ENCODE data around the gene SSR3. TPM values are rescaled to one million over a fixed set of nuclear protein-coding genes. Genes with fewer than 3 reads are reported as not detected.
"Not testable (repeated sequence)": the region's sequence is repeated elsewhere in the genome, so short reads cannot be mapped to it uniquely, and the experiment has no call there.

The SSR3 gene
- polyA plus RNA-seq, 2 donors: 53.7 to 73.2 TPM

- no peak overlapping the region for H3K27ac ChIP-seq (ENCODE audit: low read depth in 2 of 2, low read length in 1 of 2)
- 77 to 89% methylated on average over 2 of the region's 2 CpGs for WGBS, 2 donors
These were observed 21.9 kb upstream of the SSR3 start for GRCh38 chr3:156576651-156577348.

GRCh38 chr3:156576051-156576450 lies 21.1 kb upstream of the SSR3 start:
- Histone ChIP-seq H3K27me3 (ENCODE audit: control insufficient read depth in 1 of 2, insufficient read depth in 2 of 2, low read length in 2 of 2) (no peaks in the 10 kb centered on the region), H3K4me1 (ENCODE audit: control insufficient read depth in 2 of 2, insufficient read depth in 2 of 2, low read length in 1 of 2) (no peaks in the 10 kb centered on the region), H3K9me3 (ENCODE audit: control insufficient read depth in 2 of 2, insufficient read depth in 1 of 2, low read depth in 1 of 2, low read length in 1 of 2) (no peaks in the 10 kb centered on the region), H3K4me3 (ENCODE audit: low read depth in 1 of 2, low read length in 2 of 2) (no peak overlapping the region), H3K27ac (ENCODE audit: low read depth in 2 of 2, low read length in 1 of 2) (no peak overlapping the region), H3K36me3 (ENCODE audit: control insufficient read depth in 2 of 2, insufficient read depth in 2 of 2, low read length in 1 of 2) (no peaks in the 10 kb centered on the region)
- WGBS, 2 donors: 82 to 89% methylated on average over 2 of the region's 2 CpGs

More at GRCh38 chr3:156576651-156577348, 21.9 kb upstream of the SSR3 start:
- Histone ChIP-seq H3K36me3 (ENCODE audit: control insufficient read depth in 2 of 2, insufficient read depth in 2 of 2, low read length in 1 of 2) (no peaks in the 10 kb centered on the region), H3K27me3 (ENCODE audit: control insufficient read depth in 1 of 2, insufficient read depth in 2 of 2, low read length in 2 of 2) (no peaks in the 10 kb centered on the region), H3K4me3 (ENCODE audit: low read depth in 1 of 2, low read length in 2 of 2) (no peak overlapping the region), H3K9me3 (ENCODE audit: control insufficient read depth in 2 of 2, insufficient read depth in 1 of 2, low read depth in 1 of 2, low read length in 1 of 2) (no peaks in the 10 kb centered on the region), H3K4me1 (ENCODE audit: control insufficient read depth in 2 of 2, insufficient read depth in 2 of 2, low read length in 1 of 2) (no peaks in the 10 kb centered on the region)

DNA sequence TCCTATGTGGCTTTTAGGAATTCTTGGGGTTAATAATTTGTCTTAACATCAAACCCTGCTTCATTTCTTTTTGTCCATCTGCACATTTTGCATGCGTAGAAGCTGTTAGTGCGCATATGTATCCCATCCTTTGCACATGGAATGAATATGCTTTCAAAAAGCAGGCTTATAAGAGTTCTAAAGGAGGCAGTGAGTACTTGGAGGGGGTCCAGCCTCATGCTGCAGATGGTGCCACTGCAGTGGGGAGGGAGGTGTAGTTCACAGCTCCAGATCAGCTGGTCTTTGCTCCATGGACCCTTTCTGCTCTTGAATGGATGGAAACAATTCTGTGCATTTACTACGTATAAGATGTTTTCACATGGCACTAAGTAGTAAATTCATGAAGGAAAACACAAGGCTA lies 20.7 kb upstream of the SSR3 start:
- no peaks in the 10 kb centered on the region for H3K27me3 ChIP-seq (ENCODE audit: control insufficient read depth in 1 of 2, insufficient read depth in 2 of 2, low read length in 2 of 2)
- no peak overlapping the region for H3K4me3 ChIP-seq (ENCODE audit: low read depth in 1 of 2, low read length in 2 of 2)
- no peaks in the 10 kb centered on the region for H3K4me1 ChIP-seq (ENCODE audit: control insufficient read depth in 2 of 2, insufficient read depth in 2 of 2, low read length in 1 of 2)
- H3K36me3 ChIP-seq (ENCODE audit: control insufficient read depth in 2 of 2, insufficient read depth in 2 of 2, low read length in 1 of 2): no peaks in the 10 kb centered on the region
- no peaks in the 10 kb centered on the region for H3K9me3 ChIP-seq (ENCODE audit: control insufficient read depth in 2 of 2, insufficient read depth in 1 of 2, low read depth in 1 of 2, low read length in 1 of 2)
- H3K27ac ChIP-seq (ENCODE audit: low read depth in 2 of 2, low read length in 1 of 2): no peak overlapping the region
- 86 to 87% methylated on average over 3 of the region's 3 CpGs for WGBS, 2 donors

GRCh38 chr3:156569881-156570280 lies 15.0 kb upstream of the SSR3 start:
- not testable (repeated sequence) for H3K9me3 ChIP-seq (ENCODE audit: control insufficient read depth in 2 of 2, insufficient read depth in 1 of 2, low read depth in 1 of 2, low read length in 1 of 2); H3K27ac ChIP-seq (ENCODE audit: low read depth in 2 of 2, low read length in 1 of 2); H3K36me3 ChIP-seq (ENCODE audit: control insufficient read depth in 2 of 2, insufficient read depth in 2 of 2, low read length in 1 of 2); H3K4me1 ChIP-seq (ENCODE audit: control insufficient read depth in 2 of 2, insufficient read depth in 2 of 2, low read length in 1 of 2); H3K27me3 ChIP-seq (ENCODE audit: control insufficient read depth in 1 of 2, insufficient read depth in 2 of 2, low read length in 2 of 2); H3K4me3 ChIP-seq (ENCODE audit: low read depth in 1 of 2, low read length in 2 of 2)
- WGBS, 2 donors: 74 to 78% methylated on average over 4 of the region's 4 CpGs

DNA sequence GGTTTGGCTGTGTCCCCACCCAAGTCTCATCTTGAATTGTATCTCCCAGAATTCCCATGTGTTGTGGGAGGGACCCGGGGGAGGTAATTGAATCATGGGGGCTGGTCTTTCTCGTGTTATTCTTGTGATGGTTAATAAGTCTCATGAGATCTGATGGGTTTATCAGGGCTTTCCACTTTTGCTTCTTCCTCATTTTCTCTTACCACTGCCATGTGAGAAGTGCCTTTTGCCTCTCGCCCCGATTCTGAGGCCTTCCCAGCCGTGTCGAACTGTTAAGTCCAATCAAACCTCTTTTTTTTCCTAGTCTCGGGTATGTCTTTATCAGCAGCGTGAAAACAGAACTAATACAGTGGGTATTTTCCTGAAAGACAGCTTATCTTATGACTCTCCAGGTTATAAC lies 14.1 kb upstream of the SSR3 start:
- H3K4me1 ChIP-seq (ENCODE audit: control insufficient read depth in 2 of 2, insufficient read depth in 2 of 2, low read length in 1 of 2); H3K27me3 ChIP-seq (ENCODE audit: control insufficient read depth in 1 of 2, insufficient read depth in 2 of 2, low read length in 2 of 2); H3K27ac ChIP-seq (ENCODE audit: low read depth in 2 of 2, low read length in 1 of 2); H3K9me3 ChIP-seq (ENCODE audit: control insufficient read depth in 2 of 2, insufficient read depth in 1 of 2, low read depth in 1 of 2, low read length in 1 of 2); H3K4me3 ChIP-seq (ENCODE audit: low read depth in 1 of 2, low read length in 2 of 2); H3K36me3 ChIP-seq (ENCODE audit: control insufficient read depth in 2 of 2, insufficient read depth in 2 of 2, low read length in 1 of 2): not testable (repeated sequence)
- WGBS, 2 donors: 90 to 93% methylated on average over 8 of the region's 8 CpGs

DNA sequence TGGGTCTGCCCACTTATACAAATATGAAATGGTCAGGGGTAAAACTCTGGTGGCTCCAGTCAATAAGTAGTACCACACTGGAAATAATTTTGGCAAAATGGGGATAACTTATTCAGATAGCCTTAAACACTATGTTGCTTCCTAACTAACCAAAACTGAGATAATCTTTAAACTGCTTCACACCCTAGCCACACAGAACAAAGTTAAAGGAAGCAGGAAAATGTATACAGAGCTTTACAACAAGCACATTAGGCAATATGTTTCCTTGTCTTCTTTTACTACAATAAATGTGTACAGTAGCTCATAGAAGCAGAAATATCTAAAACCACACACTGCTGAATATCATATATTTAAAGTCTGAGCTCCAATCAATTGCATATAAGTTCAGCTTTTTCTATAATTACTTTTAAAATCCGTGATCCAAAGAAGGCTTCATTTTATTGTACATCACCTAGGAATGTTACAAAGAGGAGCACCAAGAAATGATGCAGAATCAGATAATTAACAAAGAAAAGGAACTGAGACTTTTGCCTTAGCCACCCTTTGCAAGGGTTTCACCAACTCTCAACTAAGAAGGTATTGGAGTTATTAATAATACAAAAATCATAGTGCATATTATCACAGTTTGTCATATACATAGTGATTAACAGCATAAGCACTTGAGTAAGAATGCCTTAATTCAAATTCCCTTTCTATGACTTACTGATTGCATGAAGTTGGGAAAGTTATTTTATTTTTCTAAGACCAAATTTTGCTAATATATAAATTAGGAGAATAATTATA lies 9.2 kb upstream of the SSR3 start:
- Histone ChIP-seq H3K27ac (ENCODE audit: low read depth in 2 of 2, low read length in 1 of 2) (no peak overlapping the region), H3K4me3 (ENCODE audit: low read depth in 1 of 2, low read length in 2 of 2) (no peak overlapping the region), H3K9me3 (ENCODE audit: control insufficient read depth in 2 of 2, insufficient read depth in 1 of 2, low read depth in 1 of 2, low read length in 1 of 2) (no peaks in the 10 kb centered on the region), H3K4me1 (ENCODE audit: control insufficient read depth in 2 of 2, insufficient read depth in 2 of 2, low read length in 1 of 2) (no peaks in the 10 kb centered on the region), H3K36me3 (ENCODE audit: control insufficient read depth in 2 of 2, insufficient read depth in 2 of 2, low read length in 1 of 2) (no peaks in the 10 kb centered on the region), H3K27me3 (ENCODE audit: control insufficient read depth in 1 of 2, insufficient read depth in 2 of 2, low read length in 2 of 2) (no peaks in the 10 kb centered on the region)
- 51 to 63% methylated on average over 1 of the region's 1 CpG for WGBS, 2 donors

DNA sequence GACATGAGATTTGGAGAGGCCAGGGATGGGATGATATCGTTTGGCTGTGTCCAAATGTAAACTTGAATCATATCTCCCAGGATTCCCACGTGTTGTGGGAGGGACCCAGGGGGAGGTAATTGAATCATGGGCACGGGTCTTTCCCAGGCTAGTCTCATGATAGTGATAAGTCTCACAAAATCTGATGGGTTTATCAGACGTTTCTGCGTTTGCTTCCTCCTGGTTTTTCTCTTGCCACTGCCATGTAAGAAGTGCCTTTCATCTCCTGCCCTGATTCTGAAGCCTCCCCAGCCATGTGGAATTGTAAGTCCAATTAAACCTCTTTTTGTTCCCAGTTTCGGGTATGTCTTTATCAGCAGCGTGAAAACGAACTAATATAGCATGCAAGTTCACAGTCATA lies 7.6 kb upstream of the SSR3 start:
- H3K27me3 ChIP-seq (ENCODE audit: control insufficient read depth in 1 of 2, insufficient read depth in 2 of 2, low read length in 2 of 2); H3K4me1 ChIP-seq (ENCODE audit: control insufficient read depth in 2 of 2, insufficient read depth in 2 of 2, low read length in 1 of 2); H3K36me3 ChIP-seq (ENCODE audit: control insufficient read depth in 2 of 2, insufficient read depth in 2 of 2, low read length in 1 of 2); H3K9me3 ChIP-seq (ENCODE audit: control insufficient read depth in 2 of 2, insufficient read depth in 1 of 2, low read depth in 1 of 2, low read length in 1 of 2); H3K27ac ChIP-seq (ENCODE audit: low read depth in 2 of 2, low read length in 1 of 2); H3K4me3 ChIP-seq (ENCODE audit: low read depth in 1 of 2, low read length in 2 of 2): not testable (repeated sequence)
- 75 to 80% methylated on average over 8 of the region's 8 CpGs for WGBS, 2 donors

GRCh38 chr3:156561533-156561932 lies 6.6 kb upstream of the SSR3 start:
- 67 to 70% methylated on average over 2 of the region's 2 CpGs for WGBS, 2 donors

GRCh38 chr3:156559321-156559720 lies 4.4 kb upstream of the SSR3 start:
- Histone ChIP-seq H3K4me1 (ENCODE audit: control insufficient read depth in 2 of 2, insufficient read depth in 2 of 2, low read length in 1 of 2) (no peaks in the 10 kb centered on the region), H3K27ac (ENCODE audit: low read depth in 2 of 2, low read length in 1 of 2) (no peak overlapping the region), H3K36me3 (ENCODE audit: control insufficient read depth in 2 of 2, insufficient read depth in 2 of 2, low read length in 1 of 2) (no peaks in the 10 kb centered on the region), H3K4me3 (ENCODE audit: low read depth in 1 of 2, low read length in 2 of 2) (no peak overlapping the region), H3K9me3 (ENCODE audit: control insufficient read depth in 2 of 2, insufficient read depth in 1 of 2, low read depth in 1 of 2, low read length in 1 of 2) (no peaks in the 10 kb centered on the region), H3K27me3 (ENCODE audit: control insufficient read depth in 1 of 2, insufficient read depth in 2 of 2, low read length in 2 of 2) (no peaks in the 10 kb centered on the region)
- WGBS, 2 donors: 43 to 53% methylated on average over 1 of the region's 1 CpG

More at GRCh38 chr3:156561533-156561932, 6.6 kb upstream of the SSR3 start:
- no peaks in the 10 kb centered on the region for H3K4me1 ChIP-seq (ENCODE audit: control insufficient read depth in 2 of 2, insufficient read depth in 2 of 2, low read length in 1 of 2)
- no peak overlapping the region for H3K27ac ChIP-seq (ENCODE audit: low read depth in 2 of 2, low read length in 1 of 2)
- no peaks in the 10 kb centered on the region for H3K9me3 ChIP-seq (ENCODE audit: control insufficient read depth in 2 of 2, insufficient read depth in 1 of 2, low read depth in 1 of 2, low read length in 1 of 2)
- H3K36me3 ChIP-seq (ENCODE audit: control insufficient read depth in 2 of 2, insufficient read depth in 2 of 2, low read length in 1 of 2): no peaks in the 10 kb centered on the region
- H3K27me3 ChIP-seq (ENCODE audit: control insufficient read depth in 1 of 2, insufficient read depth in 2 of 2, low read length in 2 of 2): no peaks in the 10 kb centered on the region
- no peak overlapping the region for H3K4me3 ChIP-seq (ENCODE audit: low read depth in 1 of 2, low read length in 2 of 2)

DNA sequence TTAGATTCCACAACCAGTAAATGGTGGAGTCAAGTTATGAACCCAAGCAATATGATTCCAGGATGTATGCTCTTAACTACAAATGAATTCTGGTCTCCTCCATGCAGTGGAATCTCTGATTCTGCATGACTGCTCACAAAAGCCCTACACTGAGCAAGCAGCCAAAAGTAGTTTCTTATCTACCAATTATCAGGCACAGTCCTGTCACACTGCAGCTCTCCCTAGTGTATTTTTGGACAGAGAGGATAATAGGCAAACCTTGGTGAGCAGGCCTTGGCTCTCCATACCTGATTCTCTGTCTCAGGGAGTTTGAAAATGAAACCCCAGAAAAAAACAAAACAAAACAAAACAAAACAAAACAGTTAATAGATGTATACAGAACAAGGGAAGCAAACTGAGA lies 3.5 kb upstream of the SSR3 start:
- H3K4me1 ChIP-seq (ENCODE audit: control insufficient read depth in 2 of 2, insufficient read depth in 2 of 2, low read length in 1 of 2): no peaks in the 10 kb centered on the region
- H3K9me3 ChIP-seq (ENCODE audit: control insufficient read depth in 2 of 2, insufficient read depth in 1 of 2, low read depth in 1 of 2, low read length in 1 of 2): no peaks in the 10 kb centered on the region
- H3K4me3 ChIP-seq (ENCODE audit: low read depth in 1 of 2, low read length in 2 of 2): no peak overlapping the region
- H3K27me3 ChIP-seq (ENCODE audit: control insufficient read depth in 1 of 2, insufficient read depth in 2 of 2, low read length in 2 of 2): no peaks in the 10 kb centered on the region
- H3K27ac ChIP-seq (ENCODE audit: low read depth in 2 of 2, low read length in 1 of 2): no peak overlapping the region
- no peaks in the 10 kb centered on the region for H3K36me3 ChIP-seq (ENCODE audit: control insufficient read depth in 2 of 2, insufficient read depth in 2 of 2, low read length in 1 of 2)
